Measurements from ENCODE around the gene AURKB. TPM values are rescaled to one million over a fixed set of nuclear protein-coding genes. Genes with fewer than 3 reads are reported as not detected.

Gene AURKB
- total RNA-seq, 1 donor from 2014 or later: 24.8 TPM

DNA sequence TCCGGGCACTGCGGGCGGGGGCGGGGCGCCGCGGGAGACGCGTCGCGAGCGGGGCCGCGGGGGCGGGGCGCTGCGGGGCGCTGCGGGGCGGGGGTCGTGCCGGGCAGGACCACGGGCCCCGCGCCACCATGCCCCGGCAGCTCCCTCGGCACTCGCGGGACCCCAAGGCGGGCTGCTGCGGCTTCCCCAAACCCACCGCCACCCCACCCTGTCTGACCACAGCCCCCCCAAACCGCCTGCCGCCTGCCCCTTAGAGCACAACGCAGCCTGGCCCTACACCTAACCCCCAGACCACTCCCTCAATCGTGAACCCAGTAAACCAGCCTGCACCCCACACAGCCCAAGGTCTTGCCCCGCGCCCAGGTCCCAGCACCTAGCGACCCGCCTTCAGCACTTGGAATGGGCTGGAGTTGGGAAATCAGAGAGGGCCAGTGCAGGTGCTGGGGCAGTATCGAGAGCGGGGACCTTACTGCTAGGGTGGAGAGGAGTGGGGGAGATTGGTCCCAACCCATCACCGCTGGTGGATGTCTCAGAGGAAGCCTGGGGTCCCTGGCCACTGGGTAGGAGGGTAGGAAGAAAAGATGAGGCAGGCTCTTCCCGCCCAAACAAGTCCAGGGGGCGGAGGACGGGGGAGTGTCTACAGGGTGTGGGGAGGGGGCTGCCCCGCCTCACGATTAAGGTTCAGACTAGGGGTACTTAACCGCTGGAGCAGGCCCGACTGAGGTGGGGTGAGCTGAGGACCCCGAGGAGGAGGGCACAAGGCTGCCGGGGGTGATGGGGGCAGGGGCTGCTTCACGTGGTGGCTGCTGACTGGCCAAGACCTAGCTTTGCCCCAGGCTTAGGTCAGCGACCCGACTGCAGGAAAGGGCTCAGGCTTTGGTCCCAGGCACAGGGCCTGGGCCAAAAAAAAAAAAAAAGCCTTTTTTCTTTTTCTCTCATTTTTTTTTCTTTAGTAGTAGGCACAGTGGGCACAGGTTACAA lies 47.1 kb downstream of the AURKB start:
- no peak for DNase-seq (ENCODE audit: extremely low read depth, low read depth, low spot score)

DNA sequence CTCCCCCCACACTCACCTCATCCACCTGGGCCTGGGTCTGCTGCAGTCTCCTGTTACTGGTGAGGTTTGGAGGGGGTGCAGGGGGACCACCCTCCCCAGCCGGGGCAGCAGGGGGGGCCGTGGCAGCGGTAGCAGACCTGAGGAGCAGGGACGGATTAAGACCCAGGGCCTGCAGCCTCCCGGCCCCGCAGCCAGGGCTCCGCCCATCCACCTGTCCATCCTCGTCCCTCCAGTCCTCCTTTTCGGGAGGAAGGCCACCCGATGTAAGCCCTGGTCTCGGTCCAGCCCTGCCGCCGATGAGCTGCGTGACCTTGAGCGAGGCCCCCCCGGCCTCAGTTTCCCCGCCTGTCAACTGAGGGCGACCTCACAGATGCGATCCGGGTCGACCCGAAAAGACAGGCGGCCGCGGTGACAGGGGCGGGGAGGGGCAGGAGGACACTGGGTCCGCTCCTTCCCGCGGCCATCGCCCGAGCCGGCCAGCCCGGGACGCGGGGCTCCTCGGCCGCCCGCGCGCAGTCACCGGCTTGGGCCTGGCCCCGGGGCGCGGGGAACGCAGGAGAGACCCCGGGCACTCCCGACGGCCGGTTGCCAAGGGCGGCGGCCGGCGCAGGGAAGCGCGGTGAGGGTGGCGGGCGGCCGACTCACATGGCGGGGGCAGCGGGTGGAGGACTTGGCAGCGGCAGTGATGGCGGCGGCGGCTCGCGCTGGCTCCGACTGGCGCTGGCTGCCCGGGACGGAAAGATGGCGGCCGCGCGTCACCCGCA lies 48.0 kb downstream of the AURKB start, which contains the start of gene VAMP2:
Gene VAMP2, minus strand, starts transcription at position 716 of the 764 bp plus-strand sequence. Its CDS starts 69 bp downstream, at position 647.
- DNase-seq (ENCODE audit: extremely low read depth, low read depth, low spot score): no peak

DNA sequence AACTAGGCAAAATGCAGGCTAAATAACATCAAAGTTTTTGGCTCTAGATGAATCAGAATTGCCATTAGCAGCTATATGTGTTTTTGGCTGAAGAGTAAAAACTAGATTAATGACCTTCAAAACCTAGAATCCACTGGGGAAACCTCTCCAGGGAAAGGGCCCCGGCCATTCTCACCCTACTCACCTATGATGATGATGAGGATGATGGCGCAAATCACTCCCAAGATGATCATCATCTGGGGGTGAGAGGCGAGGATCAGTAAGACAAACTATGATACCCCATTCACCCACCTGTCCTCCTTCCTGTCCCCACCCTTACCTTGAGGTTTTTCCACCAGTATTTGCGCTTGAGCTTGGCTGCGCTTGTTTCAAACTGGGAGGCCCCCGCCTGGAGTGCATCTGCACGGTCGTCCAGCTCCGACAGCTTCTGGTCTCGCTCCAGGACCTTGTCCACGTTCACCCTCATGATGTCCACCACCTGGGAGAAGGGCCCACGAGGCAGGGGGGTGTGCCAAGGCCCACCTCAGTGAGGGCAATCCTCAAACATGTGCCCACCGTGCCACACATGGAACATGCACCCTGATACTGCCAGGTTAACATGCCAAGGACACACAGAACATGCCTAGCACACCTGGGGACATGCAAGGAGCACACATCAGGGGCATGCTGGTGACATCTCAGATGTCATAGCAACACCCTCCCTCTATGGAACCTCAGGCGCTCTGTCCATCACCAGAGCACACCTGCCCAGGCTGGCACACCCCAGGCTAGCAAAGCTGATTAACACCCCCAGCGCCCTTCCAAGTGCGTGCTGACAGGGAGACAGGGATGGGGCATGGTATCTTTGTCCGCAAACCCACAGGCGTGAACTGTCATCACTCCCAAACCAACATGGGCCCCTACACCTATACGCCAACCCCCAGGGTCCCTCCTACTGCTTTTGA lies 48.8 kb downstream of the AURKB start:
- DNase-seq (ENCODE audit: extremely low read depth, low read depth, low spot score): no peak

DNA sequence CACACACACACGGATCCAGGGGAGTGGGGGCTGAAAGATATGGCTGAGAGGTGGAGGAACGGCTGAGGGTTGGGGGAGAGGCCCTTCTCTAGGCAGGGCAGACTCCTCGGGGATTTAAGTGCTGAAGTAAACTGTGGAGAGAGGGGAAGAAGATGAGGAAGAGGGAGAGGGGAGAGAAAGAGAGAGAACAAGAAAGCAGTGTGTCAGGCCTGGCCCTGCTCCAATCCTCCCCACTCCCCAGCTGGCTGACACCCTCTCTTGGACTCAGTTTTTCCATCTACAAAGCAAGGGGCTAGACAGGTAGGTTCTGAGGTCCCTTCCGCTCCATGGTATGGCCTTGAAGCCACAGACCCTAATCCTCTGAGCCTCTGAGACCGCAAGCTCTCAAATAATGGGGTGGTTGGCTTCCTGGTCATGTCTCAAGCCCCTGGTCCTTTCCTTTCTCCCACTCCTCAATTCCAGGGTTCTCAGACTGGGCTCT lies 49.6 kb downstream of the AURKB start:
- DNase-seq (ENCODE audit: extremely low read depth, low read depth, low spot score): no peak

DNA sequence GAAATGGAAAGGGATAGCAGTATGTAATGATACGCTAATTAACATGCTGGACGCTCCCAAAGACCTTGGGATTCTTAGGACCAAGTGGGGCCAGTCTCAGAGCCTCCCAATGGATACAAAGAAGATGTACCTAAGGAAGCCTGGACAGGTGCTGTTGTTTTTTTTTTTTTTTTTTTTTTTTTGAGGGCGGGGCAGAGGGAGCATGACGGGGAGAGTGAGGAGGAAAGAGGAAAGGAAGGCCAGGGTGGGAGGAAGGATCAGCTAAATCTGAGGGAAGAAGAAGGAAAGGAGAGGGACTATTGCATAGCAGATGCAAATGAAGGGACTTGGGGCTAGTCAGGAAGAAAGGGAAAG lies 50.2 kb downstream of the AURKB start:
- DNase-seq (ENCODE audit: extremely low read depth, low read depth, low spot score): no peak

DNA sequence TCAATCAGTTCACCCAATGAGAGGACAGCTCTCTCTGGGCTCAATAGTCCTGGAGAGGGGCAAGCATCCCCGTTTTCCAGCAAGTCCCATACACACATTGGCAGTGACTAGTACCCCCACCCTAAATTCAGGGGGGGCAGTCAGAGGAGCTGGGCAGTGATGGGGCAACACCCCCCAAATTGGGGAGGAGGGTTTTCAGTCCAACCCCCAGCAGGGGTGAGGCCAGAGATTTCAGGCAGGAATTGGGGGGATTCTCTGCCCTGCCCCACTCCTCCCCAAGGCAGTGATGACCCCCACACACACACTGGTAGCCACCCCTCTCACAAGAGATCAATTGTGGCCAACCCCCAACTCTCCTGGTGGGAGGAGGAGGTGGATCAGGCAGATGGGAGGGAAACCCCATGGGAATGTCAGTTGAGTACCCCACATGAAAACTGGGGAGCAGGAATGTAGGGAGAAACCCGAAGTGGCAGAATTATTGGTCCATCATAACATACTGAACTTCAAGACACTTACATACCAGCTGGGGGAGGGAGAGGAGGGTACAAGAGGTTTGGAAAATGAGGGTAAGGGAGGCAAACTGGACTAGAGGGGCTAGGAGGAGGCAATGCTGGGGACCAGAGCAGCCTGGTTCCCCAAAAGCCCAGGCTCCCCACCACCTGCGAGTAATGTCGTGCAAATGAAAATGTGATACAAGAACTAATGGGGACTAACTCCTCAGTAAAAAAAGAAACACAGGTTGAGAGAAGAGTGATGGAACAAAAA lies 50.7 kb downstream of the AURKB start:
- no peak for DNase-seq (ENCODE audit: extremely low read depth, low read depth, low spot score)

DNA sequence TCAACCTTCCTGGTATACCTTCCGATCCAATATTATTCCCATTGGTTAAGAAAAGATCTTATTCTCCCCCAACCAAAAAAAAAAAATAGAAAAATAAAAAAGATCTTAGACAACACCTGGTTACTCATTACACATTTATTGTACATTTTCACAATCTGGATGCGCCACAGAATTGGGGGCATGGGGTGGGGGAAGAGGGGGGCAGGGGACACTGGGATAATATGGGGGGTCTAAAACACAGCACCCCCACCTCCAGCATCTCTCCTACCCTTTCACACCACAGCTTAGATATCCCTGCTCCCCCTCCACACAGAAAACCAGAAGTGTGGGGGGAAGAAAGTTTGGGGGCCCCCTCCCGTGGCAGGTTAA lies 51.4 kb downstream of the AURKB start:
- no peak for DNase-seq (ENCODE audit: extremely low read depth, low read depth, low spot score)

DNA sequence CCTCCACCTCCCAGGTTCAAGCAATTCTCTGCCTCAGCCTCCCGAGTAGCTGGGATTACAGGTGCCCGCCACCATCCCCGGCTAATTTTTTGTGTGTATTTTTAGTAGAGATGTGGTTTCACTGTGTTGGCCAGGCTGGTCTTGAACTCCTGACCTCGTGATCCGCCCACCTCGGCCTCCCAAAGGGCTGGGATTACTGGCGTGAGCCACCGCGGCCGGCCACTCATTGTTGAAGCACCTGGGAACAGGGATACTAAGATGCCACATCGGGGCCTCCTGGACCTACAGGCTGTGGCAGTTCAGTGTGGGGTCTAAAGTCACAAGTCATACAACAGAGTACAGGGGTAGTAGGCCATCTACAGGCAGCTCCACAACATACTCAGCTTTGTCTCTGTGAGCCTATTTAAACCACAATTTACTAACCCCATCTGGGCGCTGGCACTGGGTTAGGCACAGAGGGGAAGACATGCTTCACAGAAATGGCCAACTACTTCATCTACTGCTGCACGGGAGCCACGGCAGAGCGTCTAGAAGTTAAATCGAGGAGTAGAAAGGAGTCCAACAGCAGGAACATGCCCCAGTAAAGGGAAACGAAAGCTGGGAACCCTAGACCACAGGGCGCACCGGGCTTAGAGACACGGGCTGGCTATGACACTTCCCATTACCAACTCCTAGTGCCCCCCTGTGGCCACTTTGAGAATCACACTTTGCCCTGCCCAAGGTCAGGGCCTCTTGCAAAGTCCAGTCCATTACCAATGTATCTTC lies 51.9 kb downstream of the AURKB start:
- no peak for DNase-seq (ENCODE audit: extremely low read depth, low read depth, low spot score)

DNA sequence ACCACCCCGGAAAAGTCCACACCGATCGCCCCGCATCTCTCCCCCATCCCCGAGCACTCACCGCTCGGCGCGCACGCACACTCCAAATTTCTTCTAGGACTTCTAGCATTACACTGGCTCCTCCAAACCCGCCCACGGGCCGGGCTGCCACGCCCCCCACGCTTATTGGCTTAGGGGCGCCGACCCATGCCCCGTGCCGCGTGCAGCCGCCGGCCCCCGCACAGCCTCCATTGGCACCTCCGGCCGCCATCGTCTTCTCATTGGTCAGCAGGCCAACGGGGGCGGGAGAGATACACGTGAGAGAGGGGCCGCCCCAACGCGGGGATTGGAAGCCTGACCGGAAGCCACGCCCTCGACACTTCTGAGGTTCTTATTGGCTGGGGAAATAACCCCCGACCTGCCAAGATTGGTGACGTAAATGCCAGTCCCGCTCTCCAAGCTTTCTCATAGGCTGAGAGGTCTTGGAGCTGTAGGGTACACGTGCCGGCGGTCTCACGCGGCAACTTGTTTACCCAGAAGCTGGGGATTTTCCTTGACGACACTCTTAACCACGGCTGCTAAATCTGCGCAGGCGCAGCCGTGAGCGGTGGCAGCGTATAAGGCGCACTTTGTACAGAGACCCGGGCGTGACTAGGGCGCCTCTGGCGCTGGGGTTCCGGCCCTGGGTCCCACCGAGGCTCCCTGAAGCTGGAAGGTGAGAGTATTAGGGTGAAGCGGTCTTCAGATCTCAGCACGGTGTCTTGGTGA lies 54.0 kb downstream of the AURKB start:
- DNase-seq (ENCODE audit: extremely low read depth, low read depth, low spot score): peak; percentile 100

DNA sequence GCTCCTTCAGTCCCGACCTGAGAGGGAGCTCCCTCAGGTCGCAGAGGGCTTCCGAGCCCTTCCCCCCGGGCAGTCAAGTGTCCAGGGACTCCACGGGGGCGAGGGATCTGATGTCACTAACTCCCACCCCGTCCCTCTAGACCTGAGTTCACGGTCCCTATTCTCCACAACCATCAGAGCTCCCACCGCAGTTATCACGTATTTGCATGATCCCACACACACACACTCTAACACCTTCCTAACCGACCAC lies 54.5 kb downstream of the AURKB start:
- DNase-seq (ENCODE audit: extremely low read depth, low read depth, low spot score): no peak

DNA sequence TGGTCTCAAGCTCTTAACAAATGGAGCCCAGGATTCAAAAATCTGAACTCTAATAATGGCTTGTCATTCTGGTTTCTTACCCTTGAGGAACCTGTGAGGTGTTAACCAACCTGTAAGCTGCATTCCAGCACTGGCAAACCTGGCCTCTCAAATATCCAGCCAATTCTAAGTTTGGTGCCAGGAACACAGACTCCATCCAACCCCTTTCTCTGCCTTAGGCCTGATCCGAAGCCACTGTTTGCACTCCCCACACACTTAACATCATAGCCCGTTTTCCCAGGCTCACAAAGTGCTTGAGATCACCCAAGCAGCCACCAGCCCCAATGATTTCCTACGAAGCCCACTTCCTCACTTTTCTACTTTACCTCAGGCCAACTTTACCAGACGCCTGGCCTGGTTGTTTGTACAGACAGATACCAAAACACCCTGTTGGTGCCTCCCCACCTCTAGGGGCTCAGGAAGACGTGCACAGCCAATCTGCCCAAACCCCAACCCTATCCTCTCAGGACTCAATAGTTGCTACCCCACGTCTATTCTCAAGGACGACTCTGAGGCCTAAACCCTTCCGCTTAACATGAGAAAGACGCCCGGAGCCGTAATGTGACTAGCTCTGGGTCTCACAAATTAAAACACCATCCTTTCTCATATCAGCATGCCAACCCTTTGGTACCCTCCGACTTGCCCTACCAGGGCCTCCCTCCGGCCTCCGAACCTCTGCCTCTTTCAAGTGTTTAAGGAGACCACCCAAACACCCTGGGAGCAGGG lies 55.0 kb downstream of the AURKB start:
- no peak for DNase-seq (ENCODE audit: extremely low read depth, low read depth, low spot score)

Other genes starting within 250 kb of the AURKB start
- gene GUCY2D, start 208.0 kb downstream of the AURKB start, total RNA-seq: not detected in 2 replicates
- not detected in 2 replicates for gene ALOX15B, start 171.5 kb downstream of the AURKB start, total RNA-seq
- gene ALOX12B, start 122.9 kb downstream of the AURKB start, total RNA-seq: not detected in 2 replicates
- gene ALOXE3, start 92.1 kb downstream of the AURKB start, total RNA-seq: not detected in 2 replicates
- gene HES7, start 86.5 kb downstream of the AURKB start, total RNA-seq: not detected in 2 replicates
- 12.5 and 23.7 TPM in 2 replicates for gene PER1, start 58.2 kb downstream of the AURKB start, total RNA-seq
- gene VAMP2, start 47.6 kb downstream of the AURKB start, total RNA-seq: 10.6 and 13.2 TPM in 2 replicates
- 24.9 and 25.5 TPM in 2 replicates for gene TMEM107, start 34.2 kb downstream of the AURKB start, total RNA-seq
- 12.4 and 14.3 TPM in 2 replicates for gene BORCS6, start 20.4 kb downstream of the AURKB start, total RNA-seq
- 10.5 and 23.4 TPM in 2 replicates for gene CTC1, start 37.5 kb upstream of the AURKB start, total RNA-seq
- gene PFAS, start 38.7 kb upstream of the AURKB start, total RNA-seq: 18.7 and 34.3 TPM in 2 replicates
- gene RANGRF, start 78.1 kb upstream of the AURKB start, total RNA-seq: 19.9 and 27.2 TPM in 2 replicates
- gene SLC25A35, start 84.8 kb upstream of the AURKB start, total RNA-seq: 2.3 and 2.5 TPM in 2 replicates
- 57.3 and 152 TPM in 2 replicates for gene ARHGEF15, start 99.7 kb upstream of the AURKB start, total RNA-seq
- not detected in 2 replicates for gene ODF4, start 129.3 kb upstream of the AURKB start, total RNA-seq
- 2,562 and 3,740 TPM in 2 replicates for gene RPL26, start 172.6 kb upstream of the AURKB start, total RNA-seq
- not detected in 2 replicates for gene RNF222, start 187.3 kb upstream of the AURKB start, total RNA-seq
- 44.6 and 64.2 TPM in 2 replicates for gene NDEL1, start 225.3 kb upstream of the AURKB start, total RNA-seq

All from glomerular endothelial cell (primary cell).